Suprapubic skin (tissue), 3 donors: Measurements from ENCODE around the gene FRMD3.

Experiments
- EP300 ChIP-seq: sonication (generic); formaldehyde crosslinking; IDR thresholded peaks from one replicate; pipeline ENCODE4 v1.6.1; 2017; ENCODE audit warnings: antibody characterized with exemption
- TF ChIP-seq, protein P1 (sequence below), 2 donors: fragments of 200-600 bp in 1 of 2; fragments of 450-650 bp in 1 of 2; sonication (generic) in 1 of 2; IDR thresholded peaks; one replicate each; pipeline ENCODE4 v1.5.1; 2016 to 2019; ENCODE audit warnings: antibody characterized with exemption in 2 of 2, mild to moderate bottlenecking in 1 of 2, moderate library complexity in 1 of 2

DNA sequence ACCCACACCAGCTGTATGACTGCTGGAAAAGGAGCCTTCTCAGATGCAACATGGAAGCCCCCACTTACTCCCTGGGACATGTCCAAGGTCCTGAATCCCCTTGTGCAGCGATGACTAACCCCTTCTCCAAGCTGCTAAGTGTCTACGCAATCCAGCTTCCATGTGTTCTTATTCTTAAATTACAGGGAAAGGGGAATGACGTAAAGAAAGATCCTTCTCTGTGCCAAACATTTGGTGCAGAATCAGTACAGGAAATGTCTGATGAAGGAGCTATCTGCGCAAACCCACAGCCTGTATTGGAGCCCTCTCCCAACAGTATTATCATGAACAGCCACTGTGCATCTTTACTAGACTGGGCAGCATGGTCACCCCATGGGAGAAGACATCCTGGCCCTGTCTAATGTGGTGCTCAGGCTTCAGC is 183.2 kb downstream of the FRMD3 start:
- TF ChIP-seq, protein P1, sequence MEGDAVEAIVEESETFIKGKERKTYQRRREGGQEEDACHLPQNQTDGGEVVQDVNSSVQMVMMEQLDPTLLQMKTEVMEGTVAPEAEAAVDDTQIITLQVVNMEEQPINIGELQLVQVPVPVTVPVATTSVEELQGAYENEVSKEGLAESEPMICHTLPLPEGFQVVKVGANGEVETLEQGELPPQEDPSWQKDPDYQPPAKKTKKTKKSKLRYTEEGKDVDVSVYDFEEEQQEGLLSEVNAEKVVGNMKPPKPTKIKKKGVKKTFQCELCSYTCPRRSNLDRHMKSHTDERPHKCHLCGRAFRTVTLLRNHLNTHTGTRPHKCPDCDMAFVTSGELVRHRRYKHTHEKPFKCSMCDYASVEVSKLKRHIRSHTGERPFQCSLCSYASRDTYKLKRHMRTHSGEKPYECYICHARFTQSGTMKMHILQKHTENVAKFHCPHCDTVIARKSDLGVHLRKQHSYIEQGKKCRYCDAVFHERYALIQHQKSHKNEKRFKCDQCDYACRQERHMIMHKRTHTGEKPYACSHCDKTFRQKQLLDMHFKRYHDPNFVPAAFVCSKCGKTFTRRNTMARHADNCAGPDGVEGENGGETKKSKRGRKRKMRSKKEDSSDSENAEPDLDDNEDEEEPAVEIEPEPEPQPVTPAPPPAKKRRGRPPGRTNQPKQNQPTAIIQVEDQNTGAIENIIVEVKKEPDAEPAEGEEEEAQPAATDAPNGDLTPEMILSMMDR (IDR thresholded peaks at IDR 0.05), result no peak
- TF ChIP-seq EP300, result no peak
